GM18508 (cell line): ENCODE results near the gene IRF2BP1.

Source experiments
- ATAC-seq: cut with Tn5 transposase; IDR thresholded peaks from one replicate; pipeline ENCODE4 v1.9.1; 2021; ENCODE audit warnings: moderate number of reproducible peaks; ENCODE audit not compliant: insufficient read depth, unreplicated experiment

IRF2BP1 gene

DNA sequence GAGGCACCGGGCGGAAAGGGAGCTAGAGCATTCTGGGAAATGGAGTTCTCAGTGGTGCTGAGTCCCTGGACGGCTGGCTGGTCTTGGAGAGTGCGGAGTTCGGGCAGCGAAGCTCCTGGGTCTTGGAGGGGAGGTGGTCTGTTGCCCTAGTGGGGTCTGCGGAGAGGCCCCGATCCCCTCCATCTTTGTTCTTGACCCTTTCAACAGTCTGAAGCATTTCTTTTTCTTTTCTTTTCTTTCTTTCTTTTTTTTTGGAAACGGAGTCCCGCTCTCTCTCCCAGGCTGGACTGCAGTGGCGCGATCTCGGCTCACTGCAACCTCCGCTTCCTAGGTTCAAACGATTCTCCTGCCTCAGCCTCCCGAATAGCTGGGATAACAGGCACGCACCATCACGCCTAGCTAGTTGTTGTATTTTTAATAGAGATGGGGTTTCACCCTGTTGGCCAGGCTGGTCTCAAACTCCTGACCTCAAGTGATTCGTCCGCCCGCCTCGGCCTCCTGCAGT is 22.6 kb downstream of the IRF2BP1 start:
- no peak for ATAC-seq

GRCh38 chr19:45862564-45863334 is 23.2 kb downstream of the IRF2BP1 start, which contains the start of gene SYMPK:
TSS of gene SYMPK (minus strand) at chr19:45863147. CDS start at chr19:45854495, 8,652 bp downstream.
- ATAC-seq, result peak; percentile 79

- ATAC-seq, result no peak
Observed at GRCh38 chr19:45862271-45862563, 23.7 kb downstream of the IRF2BP1 start.

DNA sequence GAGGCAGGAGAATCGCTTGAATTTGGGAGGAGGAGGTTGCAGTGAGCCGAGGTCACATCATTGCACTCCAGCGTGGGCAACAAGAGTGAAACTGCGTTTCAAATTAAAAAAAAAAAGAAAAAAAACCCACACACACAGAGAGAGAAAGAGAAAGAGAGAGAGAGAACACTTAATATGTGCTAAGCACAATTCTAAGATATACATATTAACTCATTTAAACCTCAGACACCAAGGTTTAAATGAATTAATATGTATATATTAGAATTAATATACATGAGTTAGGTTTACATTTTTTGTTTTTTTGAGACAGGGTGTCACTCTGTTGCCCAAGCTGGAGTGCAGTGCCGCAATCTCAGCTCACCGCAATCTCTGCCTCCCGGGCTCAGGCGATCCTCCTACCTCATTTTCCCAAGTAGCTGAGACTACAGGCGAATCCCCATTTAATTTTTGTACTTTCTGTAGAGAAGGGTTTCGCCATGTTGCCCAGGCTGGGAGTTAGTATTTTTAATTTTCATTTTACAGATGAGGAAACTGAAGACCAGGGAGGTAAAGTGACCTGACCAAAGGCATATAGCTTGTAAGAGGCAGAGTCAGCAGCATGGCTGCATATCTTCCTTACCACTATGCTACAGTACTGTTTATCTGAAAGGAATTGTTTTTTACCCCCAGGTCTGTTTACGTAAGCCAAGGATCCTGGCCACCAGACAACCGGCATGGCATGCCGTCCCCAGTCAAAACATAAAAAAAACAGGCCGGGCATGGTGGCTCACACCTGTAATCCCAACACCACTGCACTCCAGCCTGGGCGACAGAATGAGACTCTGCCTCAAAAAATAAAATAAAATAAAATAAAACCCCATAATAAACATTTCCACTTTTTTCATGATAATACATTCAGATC is 25.3 kb downstream of the IRF2BP1 start:
- no peak for ATAC-seq

GRCh38 chr19:45854167-45854778 is 31.7 kb downstream of the IRF2BP1 start:
- ATAC-seq, result no peak

GRCh38 chr19:45852983-45853382 is 33.0 kb downstream of the IRF2BP1 start:
- ATAC-seq, result no peak

- no peak for ATAC-seq
Observed at GRCh38 chr19:45852145-45852750, 33.7 kb downstream of the IRF2BP1 start.

DNA sequence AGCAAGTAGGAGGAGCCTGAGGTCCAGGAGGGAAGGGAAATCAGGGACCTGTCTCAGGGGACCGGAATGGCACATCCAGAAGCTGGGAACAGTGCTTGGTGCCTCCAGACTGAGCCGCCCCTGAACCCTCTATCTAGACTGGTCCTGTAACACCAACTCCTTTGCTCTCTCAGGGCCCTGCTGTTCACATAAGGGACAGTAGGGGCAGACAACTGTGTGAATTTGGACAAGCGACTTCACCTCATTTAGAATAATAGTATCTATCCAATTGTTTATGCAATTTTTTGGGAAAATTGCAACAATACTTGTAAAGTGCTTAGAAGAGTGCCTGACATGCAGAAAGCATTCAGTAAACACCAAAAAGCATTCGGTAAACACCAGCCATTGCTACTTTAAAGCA is 37.0 kb downstream of the IRF2BP1 start:
- no peak for ATAC-seq

DNA sequence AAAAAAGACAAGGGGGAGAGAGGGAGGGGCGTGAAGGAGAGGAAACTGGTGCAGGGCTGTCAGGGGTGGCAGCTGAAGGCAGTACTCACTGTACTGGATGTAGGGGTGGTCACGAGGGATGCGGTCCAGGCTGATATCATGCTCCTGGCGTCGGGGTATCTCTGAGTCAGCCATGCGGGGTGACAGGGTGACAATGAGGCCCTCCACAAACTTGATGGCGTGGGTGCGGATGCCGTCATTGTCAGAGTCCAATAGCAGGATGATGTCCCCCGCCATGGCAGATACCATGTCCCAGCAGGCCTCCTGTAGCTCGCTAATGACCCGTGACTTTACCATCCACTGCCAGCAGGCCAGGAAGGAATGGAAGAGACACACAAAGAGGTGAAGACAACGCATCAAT is 38.3 kb downstream of the IRF2BP1 start:
- no peak for ATAC-seq

- no peak for ATAC-seq
Observed at GRCh38 chr19:45842198-45842597, 43.7 kb downstream of the IRF2BP1 start.

DNA sequence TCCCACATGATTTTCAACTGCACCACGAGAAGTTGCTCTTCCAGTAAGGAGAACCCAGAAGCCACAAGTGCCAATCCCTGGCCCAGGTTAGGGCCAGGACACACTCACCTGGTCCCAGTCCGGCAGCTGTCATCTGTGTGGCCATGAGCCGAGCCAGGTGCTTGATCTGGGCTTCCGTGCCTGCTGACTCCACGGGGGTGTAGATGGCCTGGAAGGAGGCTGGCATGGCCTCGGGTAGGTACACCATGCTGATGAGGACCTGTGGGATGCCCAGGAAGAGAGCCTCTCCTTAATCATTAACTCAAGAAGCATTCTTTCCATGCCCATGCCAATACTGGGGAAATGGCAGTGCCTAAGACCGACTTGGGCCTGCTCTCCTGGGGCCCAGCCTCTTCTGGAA is 51.0 kb downstream of the IRF2BP1 start:
- ATAC-seq, result no peak
